T-helper 2 cell treated with Interferon-gamma antibody and Interleukin-4, amounts not matched to agents 5 μg/mL and 100 μg/mL, for 36 hours (primary cell): ENCODE results near the gene SREBF2.
"Not testable (repeated sequence)": the region's sequence is repeated elsewhere in the genome, so short reads cannot be mapped to it uniquely, and the experiment has no call there.

ENCODE experiments used
- DNase-seq: peaks from one replicate; pipeline ENCODE4 v3.0.0; 2021; ENCODE audit warnings: low spot score
- H3K27ac Mint-ChIP-seq: one replicate; pipeline ENCODE4 v1.8.0; 2021; ENCODE audit warnings: mild to moderate bottlenecking, mixed read lengths
- H3K27me3 Mint-ChIP-seq: one replicate; pipeline ENCODE4 v1.8.0; 2021; ENCODE audit warnings: low read depth, mixed read lengths
- H3K36me3 Mint-ChIP-seq: one replicate; pipeline ENCODE4 v1.8.0; 2021; ENCODE audit warnings: low read depth, mixed read lengths
- H3K4me1 Mint-ChIP-seq: one replicate; pipeline ENCODE4 v1.8.0; 2021; ENCODE audit warnings: low read depth, mixed read lengths
- H3K4me3 Mint-ChIP-seq: one replicate; pipeline ENCODE4 v1.8.0; 2022; ENCODE audit warnings: mild to moderate bottlenecking, moderate library complexity, mixed read lengths
- H3K9me3 Mint-ChIP-seq: one replicate; pipeline ENCODE4 v1.8.0; 2021; ENCODE audit warnings: mixed read lengths

Gene SREBF2

DNA sequence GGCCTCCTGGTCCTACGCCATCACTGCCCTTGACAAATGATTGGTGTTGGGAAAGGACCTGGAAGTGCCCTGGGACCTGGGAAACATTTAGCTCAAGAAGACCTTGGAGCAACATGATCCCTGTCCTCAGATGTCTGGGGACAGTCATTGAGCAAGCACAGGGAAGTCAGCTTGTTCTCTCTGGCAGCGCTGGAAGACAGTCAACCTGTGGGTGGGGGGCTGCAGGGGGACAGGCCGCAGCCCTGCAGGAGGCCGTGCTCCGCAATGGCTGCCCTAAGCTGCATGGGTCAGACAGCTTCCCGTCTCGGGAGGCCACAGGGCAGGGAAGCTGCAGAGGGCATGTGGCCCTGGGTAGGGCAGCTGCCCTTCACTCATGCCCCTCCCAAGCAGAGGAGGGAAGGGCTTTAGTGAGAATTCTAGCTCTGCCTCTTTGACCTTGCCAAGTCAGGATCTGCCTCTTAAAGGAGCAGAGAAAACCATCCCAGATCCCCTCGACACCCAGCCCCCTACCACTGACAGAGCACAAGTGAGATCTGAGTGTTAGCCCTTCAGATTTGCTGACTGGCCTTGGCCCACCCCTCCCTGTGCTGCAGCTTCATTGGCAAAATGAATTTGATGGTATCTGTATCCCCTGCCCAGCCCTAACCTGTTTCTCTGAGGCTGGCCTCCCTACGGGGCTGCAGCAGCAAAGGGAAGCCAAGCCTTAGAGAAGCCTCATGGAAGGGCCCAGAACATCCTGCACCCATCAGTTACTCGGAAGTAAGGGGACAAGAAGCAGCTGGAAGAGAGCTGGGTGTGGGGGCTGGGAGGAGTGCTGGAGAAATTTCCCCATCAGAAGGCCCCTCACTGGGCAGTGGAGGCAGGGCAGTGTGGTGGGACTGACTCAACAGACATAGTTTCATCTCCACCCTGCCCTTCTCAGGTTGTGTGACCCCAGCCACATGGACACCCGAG lies 6.2 kb upstream of the SREBF2 start:
- Mint-ChIP-seq H3K4me3 (no peak overlapping the region), H3K27ac (no peak overlapping the region), H3K9me3 (peaks cover 3% of the 10 kb centered on the region), H3K36me3 (peaks cover 38% of the 10 kb centered on the region), H3K27me3 (no peaks in the 10 kb centered on the region), H3K4me1 (peaks cover 20% of the 10 kb centered on the region)
- DNase-seq: no peak

DNA sequence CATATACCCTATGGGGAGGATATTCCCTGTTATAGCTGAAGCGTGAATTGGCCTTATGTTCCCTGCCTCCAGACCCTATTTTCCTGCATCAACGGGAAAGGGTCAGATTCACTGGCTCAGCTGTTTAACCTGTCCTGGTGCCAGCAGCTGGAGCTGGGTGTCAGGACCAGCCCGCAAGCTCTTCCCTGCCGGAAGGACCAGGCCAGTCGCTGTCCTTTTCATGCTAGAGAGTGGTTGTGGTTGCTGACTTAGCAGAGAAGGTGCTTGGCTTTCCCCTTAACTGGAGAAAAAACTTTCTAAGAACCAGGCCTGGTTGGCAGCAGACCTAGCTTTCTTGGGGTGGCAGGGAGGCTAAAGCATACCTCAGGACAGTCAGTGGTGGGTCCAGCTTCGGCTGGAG lies 5.2 kb upstream of the SREBF2 start:
- Mint-ChIP-seq H3K27ac (peak overlapping the region; percentile 4), H3K36me3 (peaks cover 44% of the 10 kb centered on the region), H3K4me3 (no peak overlapping the region), H3K27me3 (no peaks in the 10 kb centered on the region), H3K4me1 (peaks cover 20% of the 10 kb centered on the region), H3K9me3 (peaks cover 4% of the 10 kb centered on the region)
- no peak for DNase-seq

DNA sequence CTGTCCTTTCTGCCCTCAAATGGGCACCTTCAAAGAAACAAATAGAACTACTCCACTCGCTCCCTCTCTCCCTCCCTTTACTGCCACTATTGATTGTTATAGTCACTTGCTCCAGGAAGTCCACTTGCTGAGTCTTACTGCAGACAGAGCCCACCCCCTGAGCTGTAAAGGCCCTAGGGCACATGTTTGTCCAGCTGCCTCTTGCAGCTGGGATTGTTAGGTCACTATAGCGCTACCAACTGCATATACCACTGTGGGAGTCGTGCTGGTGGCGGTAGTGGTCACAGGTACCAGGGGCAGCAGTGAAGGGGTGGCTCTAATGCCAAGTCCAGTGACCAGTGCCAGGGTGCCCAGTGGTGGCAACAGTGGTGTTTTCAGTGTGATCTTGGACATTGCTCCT lies 4.4 kb upstream of the SREBF2 start:
- H3K4me1 Mint-ChIP-seq: peaks cover 20% of the 10 kb centered on the region
- no peaks in the 10 kb centered on the region for H3K27me3 Mint-ChIP-seq
- no peak for DNase-seq
- H3K36me3 Mint-ChIP-seq: peaks cover 40% of the 10 kb centered on the region
- H3K27ac Mint-ChIP-seq: peak overlapping the region; percentile 33
- H3K9me3 Mint-ChIP-seq: peaks cover 4% of the 10 kb centered on the region
- H3K4me3 Mint-ChIP-seq: no peak overlapping the region

DNA sequence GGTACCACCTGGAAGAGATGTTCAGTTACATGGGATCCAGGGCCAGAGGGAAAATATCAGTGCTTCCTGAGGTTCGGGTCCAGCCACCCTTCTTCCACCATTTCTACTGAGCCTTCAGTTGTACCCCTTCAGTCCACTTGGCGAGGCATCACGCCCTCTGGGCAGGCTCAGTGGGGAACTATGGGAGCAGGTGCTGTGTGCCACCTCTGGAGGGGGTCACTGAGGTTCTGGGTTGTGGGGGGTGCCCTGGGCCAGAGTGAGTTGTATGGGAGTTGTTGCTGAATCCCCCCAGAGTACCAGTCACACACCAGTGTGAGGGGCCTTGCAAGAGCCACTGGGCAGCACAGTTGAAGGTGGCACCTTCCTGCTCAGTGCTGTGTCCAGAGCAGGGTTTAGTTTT lies 2.7 kb upstream of the SREBF2 start:
- peaks cover 4% of the 10 kb centered on the region for H3K9me3 Mint-ChIP-seq
- H3K27me3 Mint-ChIP-seq: no peaks in the 10 kb centered on the region
- no peak for DNase-seq
- peaks cover 43% of the 10 kb centered on the region for H3K36me3 Mint-ChIP-seq
- no peak overlapping the region for H3K4me3 Mint-ChIP-seq
- peaks cover 30% of the 10 kb centered on the region for H3K4me1 Mint-ChIP-seq
- H3K27ac Mint-ChIP-seq: peak overlapping the region; percentile 34

DNA sequence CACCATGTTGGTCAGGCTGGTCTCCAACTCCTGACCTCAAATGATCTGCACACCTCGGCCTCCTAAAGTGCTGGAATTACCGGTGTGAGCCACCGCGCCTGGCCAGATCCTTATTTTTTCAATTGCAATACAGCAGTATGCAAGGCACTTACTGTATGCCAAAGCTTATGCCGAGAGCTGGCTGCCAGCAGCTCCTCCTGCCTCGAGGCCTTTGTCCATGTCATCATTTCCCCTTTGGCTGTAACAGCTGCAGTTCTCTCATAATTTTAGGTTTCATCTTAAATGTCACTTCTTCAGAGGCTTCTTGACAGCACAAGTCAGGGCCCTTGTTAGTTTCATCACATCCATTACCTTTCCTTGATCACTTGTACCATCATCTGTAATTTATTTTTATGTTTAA lies 1.5 kb upstream of the SREBF2 start:
- DNase-seq: no peak
- Mint-ChIP-seq H3K4me3 (peak overlapping the region; percentile 94), H3K9me3 (peaks cover 4% of the 10 kb centered on the region), H3K4me1 (peaks cover 39% of the 10 kb centered on the region), H3K27ac (peak overlapping the region; percentile 99), H3K27me3 (no peaks in the 10 kb centered on the region), H3K36me3 (peaks cover 47% of the 10 kb centered on the region)

DNA sequence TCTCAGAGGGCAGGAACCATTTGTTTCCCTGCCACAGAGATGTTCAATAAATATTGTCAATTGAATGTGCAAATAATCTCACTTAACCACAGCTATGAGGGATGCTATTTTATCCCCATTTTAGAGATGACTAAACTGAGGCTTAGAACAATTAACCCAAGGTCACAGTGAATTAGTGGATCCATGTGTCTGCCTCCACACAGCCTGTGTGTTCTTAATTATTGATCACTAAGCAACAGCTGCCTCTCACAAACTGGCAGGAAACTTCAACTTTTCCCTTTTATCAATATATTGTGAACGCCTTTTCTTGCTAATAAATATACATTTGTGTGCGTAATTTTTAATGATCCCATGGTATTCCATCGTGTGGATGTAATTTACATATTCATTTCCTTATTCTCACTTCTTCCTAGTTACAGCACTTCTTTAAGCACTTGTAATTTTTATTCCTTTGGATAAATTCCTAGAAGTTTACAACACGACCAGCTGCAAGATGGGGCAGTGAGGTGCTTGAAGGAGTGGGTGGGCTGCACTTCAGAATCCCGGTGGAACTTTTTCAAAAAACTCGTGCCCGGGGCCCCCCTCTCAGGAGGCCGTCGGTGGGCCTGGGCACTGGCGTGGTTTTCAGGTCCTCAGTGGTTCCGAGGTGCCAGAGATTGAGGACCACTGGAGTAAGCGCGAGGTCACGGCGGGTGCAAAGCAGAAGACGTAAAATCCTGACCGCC lies 915 bp upstream of the SREBF2 start:
- DNase-seq: no peak
- Mint-ChIP-seq H3K4me1 (peaks cover 45% of the 10 kb centered on the region), H3K27ac (peak overlapping the region; percentile 99), H3K27me3 (no peaks in the 10 kb centered on the region), H3K4me3 (peak overlapping the region; percentile 94), H3K36me3 (peaks cover 53% of the 10 kb centered on the region), H3K9me3 (peaks cover 4% of the 10 kb centered on the region)

DNA sequence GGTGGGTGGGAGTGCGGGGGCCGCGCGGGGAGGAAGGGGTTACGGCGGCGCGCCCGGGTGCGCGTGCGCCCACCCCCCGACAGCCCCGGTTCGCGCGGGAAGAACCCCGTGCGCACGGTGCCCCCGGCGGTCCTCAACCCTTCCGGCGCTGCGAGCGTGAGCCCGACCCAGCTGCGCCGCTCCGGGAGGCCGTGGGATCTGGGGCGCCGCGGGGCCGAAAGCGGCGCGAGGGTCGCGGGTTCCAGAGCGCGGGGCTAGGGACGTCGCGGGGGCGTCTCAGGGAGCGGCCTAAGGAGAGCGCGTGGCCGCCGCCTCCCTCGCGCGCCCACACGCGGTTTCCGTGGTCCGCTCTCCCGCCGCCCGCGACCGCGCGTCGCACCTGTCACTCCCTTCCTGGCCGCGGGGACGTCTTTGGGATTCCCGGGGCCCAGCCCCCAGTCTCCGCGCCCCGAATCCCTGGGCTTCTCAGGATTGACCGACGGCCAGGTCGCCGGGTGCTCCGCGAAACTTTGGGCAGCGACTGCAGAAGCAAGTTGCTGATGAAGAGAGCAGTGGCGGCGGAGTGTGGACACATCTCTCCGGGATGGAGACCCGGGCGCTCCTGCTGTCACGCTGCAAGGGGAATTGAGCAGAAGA lies 582 bp downstream of the SREBF2 start:
- peaks cover 47% of the 10 kb centered on the region for H3K4me1 Mint-ChIP-seq
- peak; percentile 68 for DNase-seq
- peak overlapping the region; percentile 94 for H3K27ac Mint-ChIP-seq
- no peaks in the 10 kb centered on the region for H3K27me3 Mint-ChIP-seq
- peaks cover 57% of the 10 kb centered on the region for H3K36me3 Mint-ChIP-seq
- peak overlapping the region; percentile 95 for H3K4me3 Mint-ChIP-seq
- H3K9me3 Mint-ChIP-seq: peaks cover 4% of the 10 kb centered on the region

DNA sequence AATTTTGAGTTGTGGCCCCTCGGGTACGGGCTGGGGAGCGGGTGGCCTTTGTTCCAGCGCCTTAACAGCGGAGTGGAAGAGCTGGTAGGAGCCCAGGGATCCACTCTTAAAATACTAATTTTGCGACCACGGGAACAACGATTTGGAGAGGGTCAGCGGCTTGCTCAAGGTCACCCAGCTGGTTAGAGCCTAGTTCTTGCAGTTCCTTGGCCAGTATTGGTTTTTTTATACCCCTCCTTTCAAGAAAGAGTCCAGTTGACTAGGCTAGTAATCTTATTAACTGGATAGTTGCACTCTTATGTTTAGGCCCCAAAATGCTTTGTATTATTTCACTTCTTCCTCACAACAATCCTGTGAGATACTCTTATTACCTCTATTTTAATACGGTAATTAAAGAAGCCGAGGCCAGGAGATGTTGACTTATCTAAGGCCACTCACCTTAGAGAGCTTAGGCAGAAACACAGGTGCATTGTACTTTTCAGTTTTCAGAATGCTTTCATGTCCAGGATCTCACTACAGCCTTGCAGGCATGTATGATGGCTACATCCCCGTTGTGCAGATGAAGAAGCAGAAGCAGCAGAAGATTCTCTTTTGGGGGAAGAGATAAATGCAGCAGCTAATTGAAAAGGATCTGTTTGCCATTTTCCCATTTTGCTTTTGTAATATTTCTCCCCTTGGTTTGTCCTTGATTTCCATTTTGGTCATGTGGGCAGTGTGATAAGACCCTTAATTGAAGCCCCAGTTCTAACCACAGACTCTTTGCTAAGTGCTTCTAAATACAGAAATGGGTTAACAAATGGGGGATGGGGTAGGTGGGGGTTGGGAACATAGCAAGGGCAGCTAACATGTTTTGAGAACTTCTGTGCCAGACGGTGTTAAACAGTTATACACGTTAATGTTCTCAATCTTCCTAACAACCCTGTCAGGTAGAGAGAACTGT lies 1.4 kb downstream of the SREBF2 start:
- peaks cover 62% of the 10 kb centered on the region for H3K36me3 Mint-ChIP-seq
- DNase-seq: no peak

DNA sequence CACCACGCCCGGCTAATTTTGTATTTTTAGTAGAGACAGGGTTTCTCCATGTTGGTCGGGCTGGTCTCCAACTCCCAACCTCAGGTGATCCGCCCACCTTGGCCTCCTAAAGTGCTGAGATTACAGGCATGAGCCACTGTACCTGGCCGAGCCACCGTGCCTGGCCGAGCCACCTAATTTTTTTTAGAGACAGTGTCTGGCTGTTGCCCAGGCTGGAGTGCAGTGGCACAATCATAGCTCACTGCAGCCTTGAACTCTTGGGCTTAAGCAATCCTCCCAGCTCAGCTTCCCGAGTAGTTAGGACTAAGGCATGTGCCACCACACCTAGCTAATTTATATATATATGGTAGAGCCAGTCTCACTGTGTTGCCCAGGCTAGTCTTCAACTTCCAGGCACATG lies 2.6 kb downstream of the SREBF2 start:
- not testable (repeated sequence) for H3K27ac Mint-ChIP-seq, DNase-seq, H3K27me3 Mint-ChIP-seq, H3K9me3 Mint-ChIP-seq, H3K4me3 Mint-ChIP-seq
- peaks cover 52% of the 10 kb centered on the region for H3K4me1 Mint-ChIP-seq
- peaks cover 61% of the 10 kb centered on the region for H3K36me3 Mint-ChIP-seq

More for the DNA sequence above, 1.4 kb downstream of the SREBF2 start:
- H3K27me3 Mint-ChIP-seq: no peaks in the 10 kb centered on the region
- peak overlapping the region; percentile 95 for H3K4me3 Mint-ChIP-seq
- peaks cover 49% of the 10 kb centered on the region for H3K4me1 Mint-ChIP-seq
- peak overlapping the region; percentile 94 for H3K27ac Mint-ChIP-seq
- H3K9me3 Mint-ChIP-seq: peaks cover 4% of the 10 kb centered on the region

DNA sequence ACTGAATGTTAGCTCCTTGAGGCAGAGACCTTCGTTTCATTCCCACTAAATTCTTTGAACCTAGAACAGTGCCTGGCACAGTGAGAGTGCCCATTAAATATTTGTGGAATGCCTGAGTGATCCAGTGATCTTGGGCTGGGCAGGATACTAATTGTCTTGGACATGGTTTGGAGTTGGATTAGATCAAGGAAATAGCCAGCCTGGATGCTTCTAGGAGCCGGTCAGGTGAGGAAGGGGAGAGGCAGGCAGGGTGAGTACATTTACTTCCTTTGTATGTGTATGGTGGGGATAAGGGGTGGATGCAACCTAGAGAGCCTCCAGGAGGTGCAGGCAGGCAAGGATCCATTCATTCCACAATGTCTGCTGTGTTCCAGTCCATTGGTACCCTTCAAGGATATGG lies 3.6 kb downstream of the SREBF2 start:
- H3K36me3 Mint-ChIP-seq: peaks cover 60% of the 10 kb centered on the region
- peaks cover 2% of the 10 kb centered on the region for H3K9me3 Mint-ChIP-seq
- peak overlapping the region; percentile 1 for H3K4me3 Mint-ChIP-seq
- peaks cover 56% of the 10 kb centered on the region for H3K4me1 Mint-ChIP-seq
- no peak for DNase-seq
- peak overlapping the region; percentile 3 for H3K27ac Mint-ChIP-seq
- H3K27me3 Mint-ChIP-seq: no peaks in the 10 kb centered on the region

DNA sequence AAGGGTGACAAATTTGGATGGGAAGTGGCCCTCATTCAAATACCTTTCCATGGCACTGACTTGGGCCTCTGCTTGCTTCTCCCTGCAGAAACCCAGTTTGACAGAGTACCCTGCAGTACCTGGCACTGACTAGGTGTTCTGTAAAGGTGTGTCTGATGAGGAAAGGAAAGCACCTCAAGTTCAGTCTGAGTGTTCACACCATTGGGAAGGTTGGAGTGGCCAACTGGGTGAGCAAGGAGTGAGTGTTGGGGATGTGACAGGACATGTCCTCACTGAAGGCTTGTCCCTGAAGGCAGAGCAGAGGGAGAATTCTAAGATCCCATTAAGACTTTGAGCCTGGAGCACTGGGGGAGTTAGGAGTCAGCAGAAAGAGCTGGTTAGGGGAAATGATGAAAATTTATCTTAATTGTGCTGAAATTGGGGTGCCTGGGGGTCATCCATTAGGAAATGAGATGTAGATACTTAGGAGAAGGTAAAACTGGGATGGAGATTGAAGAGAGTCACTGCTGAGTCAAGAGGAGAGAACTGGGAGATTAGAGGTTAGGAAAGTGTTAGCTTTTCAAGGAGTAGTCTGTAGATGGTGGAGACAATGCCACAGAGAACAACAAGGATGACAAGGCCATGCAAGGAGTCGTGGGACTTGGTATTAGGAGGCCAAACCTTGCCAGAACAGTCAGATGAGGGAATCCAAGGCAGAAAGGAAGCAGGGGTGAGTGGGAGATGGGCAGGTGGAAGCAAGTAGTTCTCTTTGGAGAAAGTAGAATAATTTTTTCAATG lies 6.1 kb downstream of the SREBF2 start:
- no peak for DNase-seq
- no peak overlapping the region for H3K4me3 Mint-ChIP-seq

DNA sequence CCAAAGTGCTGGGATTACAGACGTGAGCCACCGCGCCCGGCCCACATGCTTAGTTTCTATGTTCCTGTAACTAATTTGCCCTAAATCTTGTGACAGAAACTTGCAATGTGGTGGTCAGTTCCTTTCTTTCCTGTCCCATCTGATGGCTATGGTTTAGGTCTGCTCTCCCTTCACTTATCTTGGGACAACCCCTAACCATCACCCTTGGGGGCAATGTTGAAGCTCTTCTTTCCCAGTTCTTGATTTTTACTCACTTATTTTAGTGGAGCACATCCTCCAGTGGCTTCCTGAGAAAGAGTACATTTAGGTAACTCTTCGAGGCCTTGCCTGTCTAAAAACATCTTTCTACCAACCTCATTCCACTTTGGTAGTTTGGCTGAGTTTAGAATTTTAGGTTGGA lies 7.3 kb downstream of the SREBF2 start:
- H3K27me3 Mint-ChIP-seq: no peaks in the 10 kb centered on the region
- peaks cover 58% of the 10 kb centered on the region for H3K4me1 Mint-ChIP-seq
- no peaks in the 10 kb centered on the region for H3K9me3 Mint-ChIP-seq
- H3K27ac Mint-ChIP-seq: no peak overlapping the region
- no peak overlapping the region for H3K4me3 Mint-ChIP-seq
- no peak for DNase-seq
- peaks cover 54% of the 10 kb centered on the region for H3K36me3 Mint-ChIP-seq

More for the DNA sequence above, 6.1 kb downstream of the SREBF2 start:
- H3K9me3 Mint-ChIP-seq: no peaks in the 10 kb centered on the region
- H3K4me1 Mint-ChIP-seq: peaks cover 61% of the 10 kb centered on the region
- peak overlapping the region; percentile 45 for H3K27ac Mint-ChIP-seq
- no peaks in the 10 kb centered on the region for H3K27me3 Mint-ChIP-seq
- H3K36me3 Mint-ChIP-seq: peaks cover 61% of the 10 kb centered on the region
